ENCODE data around the gene ZBED6. TPM values are rescaled to one million over a fixed set of nuclear protein-coding genes. Genes with fewer than 3 reads are reported as not detected.
"Not testable (repeated sequence)": the region's sequence is repeated elsewhere in the genome, so short reads cannot be mapped to it uniquely, and the experiment has no call there.

ZBED6 gene
- total RNA-seq, 1 donor from 2014 or later, result 13.6 TPM

- TF ChIP-seq, protein P1, sequence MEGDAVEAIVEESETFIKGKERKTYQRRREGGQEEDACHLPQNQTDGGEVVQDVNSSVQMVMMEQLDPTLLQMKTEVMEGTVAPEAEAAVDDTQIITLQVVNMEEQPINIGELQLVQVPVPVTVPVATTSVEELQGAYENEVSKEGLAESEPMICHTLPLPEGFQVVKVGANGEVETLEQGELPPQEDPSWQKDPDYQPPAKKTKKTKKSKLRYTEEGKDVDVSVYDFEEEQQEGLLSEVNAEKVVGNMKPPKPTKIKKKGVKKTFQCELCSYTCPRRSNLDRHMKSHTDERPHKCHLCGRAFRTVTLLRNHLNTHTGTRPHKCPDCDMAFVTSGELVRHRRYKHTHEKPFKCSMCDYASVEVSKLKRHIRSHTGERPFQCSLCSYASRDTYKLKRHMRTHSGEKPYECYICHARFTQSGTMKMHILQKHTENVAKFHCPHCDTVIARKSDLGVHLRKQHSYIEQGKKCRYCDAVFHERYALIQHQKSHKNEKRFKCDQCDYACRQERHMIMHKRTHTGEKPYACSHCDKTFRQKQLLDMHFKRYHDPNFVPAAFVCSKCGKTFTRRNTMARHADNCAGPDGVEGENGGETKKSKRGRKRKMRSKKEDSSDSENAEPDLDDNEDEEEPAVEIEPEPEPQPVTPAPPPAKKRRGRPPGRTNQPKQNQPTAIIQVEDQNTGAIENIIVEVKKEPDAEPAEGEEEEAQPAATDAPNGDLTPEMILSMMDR (conservative IDR thresholded peaks at IDR 0.05; ENCODE audit: low read depth, low read length), result no peak
- no peak for DNase-seq (ENCODE audit: low read depth)
- no peak overlapping the region for H3K4me3 ChIP-seq (ENCODE audit: low read depth, low read length)
Observed at GRCh38 chr1:203781962-203782361, 13.5 kb upstream of the ZBED6 start.

DNA sequence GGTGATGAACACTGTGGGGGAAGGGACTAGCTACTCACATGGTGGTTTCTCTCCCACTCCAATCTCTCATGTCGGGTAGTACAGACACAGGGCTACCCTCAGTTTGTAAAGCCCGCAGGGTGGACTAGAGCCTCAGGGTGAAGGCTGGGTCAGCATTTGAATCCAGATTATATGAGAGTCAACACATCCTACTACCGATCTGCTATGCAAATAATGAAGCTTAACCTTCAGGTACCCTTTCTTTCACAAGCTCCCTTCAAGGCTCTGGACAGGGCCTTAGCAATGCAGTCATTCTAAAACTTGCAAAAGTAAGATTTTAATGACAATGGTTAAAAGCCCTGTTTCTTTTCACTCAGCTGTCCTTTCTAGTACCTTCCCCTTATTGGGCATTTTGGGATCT is 5.5 kb upstream of the ZBED6 start:
- no peak overlapping the region for H3K4me3 ChIP-seq (ENCODE audit: low read depth, low read length)
- DNase-seq (ENCODE audit: low read depth), result no peak
- TF ChIP-seq, protein P1 (conservative IDR thresholded peaks at IDR 0.05; ENCODE audit: low read depth, low read length), result no peak

DNA sequence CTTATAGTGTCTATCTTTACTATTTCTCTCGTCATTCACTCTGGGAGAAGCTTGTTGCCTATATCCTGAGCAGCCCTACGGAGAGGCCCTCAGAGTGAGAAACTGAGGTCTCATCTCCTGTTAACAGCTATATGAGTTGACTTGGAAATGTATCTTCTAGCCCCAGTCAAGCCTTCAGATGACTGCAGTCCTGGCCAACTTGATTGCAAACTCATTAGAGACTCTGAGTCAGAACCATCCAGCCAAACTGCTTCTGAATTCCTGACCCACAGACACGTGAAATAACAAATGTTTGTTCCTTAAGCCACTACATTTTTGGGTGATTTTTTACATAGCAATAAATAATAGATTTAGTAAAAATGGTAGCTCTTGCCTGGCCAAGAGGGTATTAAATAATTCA is 3.9 kb upstream of the ZBED6 start:
- DNase-seq (ENCODE audit: low read depth), result no peak
- H3K4me3 ChIP-seq (ENCODE audit: low read depth, low read length), result no peak overlapping the region
- TF ChIP-seq, protein P1 (conservative IDR thresholded peaks at IDR 0.05; ENCODE audit: low read depth, low read length), result no peak

- TF ChIP-seq, protein P1 (conservative IDR thresholded peaks at IDR 0.05; ENCODE audit: low read depth, low read length), result no peak
- H3K4me3 ChIP-seq (ENCODE audit: low read depth, low read length), result no peak overlapping the region
- no peak for DNase-seq (ENCODE audit: low read depth)
Observed at GRCh38 chr1:203792486-203792885, 2.9 kb upstream of the ZBED6 start.

DNA sequence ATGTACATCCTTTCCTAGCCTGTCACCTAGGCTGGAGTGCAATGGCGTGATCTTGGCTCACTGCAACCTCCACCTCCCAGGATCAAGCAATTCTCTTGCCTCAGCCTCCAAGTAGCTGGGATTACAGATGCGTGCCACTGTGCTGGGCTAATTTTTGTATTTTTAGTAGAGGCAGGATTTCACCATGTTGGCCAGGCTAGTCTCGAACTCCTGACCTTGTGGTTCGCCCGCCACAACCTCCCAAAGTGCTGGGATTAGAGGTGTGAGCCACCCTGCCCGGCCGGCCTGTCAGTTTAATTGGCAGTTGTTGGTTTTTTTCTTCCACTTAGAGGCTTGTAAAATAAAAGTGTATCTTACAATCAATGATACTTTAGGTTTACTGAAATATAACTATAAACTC is 1.9 kb upstream of the ZBED6 start:
- DNase-seq (ENCODE audit: low read depth); H3K4me3 ChIP-seq (ENCODE audit: low read depth, low read length): not testable (repeated sequence)

GRCh38 chr1:203794764-203795440 is 521 bp upstream of the ZBED6 start:
- TF ChIP-seq, protein P1 (conservative IDR thresholded peaks at IDR 0.05; ENCODE audit: low read depth, low read length), result no peak
- peak overlapping the region; percentile 90 for H3K4me3 ChIP-seq (ENCODE audit: low read depth, low read length)
- no peak for DNase-seq (ENCODE audit: low read depth)

- DNase-seq (ENCODE audit: low read depth), result no peak
- H3K4me3 ChIP-seq (ENCODE audit: low read depth, low read length), result peak overlapping the region; percentile 90
- TF ChIP-seq, protein P1 (conservative IDR thresholded peaks at IDR 0.05; ENCODE audit: low read depth, low read length), result no peak
Observed at GRCh38 chr1:203796236-203796605, 798 bp downstream of the ZBED6 start.
